ENCODE data around the gene TICAM1.
"Not testable (repeated sequence)": the region's sequence is repeated elsewhere in the genome, so short reads cannot be mapped to it uniquely, and the experiment has no call there.

The TICAM1 gene

DNA sequence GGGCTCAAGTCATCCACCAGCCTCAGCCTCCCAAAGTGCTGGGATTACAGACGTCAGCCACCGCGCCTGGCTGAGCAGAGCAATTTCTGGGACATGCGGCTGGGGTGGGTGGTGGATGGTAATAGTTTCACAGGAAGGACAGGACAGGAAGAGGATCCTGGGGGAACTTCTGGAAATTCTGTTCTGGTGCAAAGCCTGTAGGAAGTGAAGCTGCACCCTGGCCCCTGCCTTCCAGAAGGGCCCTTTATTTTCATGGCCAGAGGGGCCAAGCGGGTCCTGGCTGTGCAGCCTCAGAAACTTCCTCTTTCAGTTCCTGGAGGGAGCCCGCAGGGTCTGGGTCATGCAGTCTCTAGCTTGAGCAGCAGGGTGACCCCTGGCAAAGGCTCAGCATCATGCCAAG, 24.3 kb downstream of the TICAM1 start:
- FAIRE-seq, result no peak
- no peak for DNase-seq (ENCODE audit: insufficient read length, low spot score)

DNA sequence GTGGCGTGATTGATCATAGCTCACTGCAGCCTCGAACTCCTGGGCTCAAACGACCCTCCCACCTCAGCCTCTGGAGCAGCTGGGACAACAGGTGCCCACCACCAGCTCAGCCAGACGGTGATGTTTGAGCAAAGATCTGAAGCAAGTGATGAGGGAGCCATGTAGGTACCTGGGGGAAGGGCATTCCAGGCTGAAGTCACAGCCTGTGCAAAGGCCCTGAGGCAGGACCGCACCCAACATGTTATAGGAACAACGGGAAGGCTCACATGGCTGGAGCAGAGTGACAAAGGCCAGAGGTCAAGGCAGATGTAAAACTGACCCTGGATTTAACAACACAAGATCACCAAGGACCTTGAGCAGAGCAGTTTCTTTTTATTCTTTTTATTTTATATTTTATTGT, 25.1 kb downstream of the TICAM1 start:
- no peak for FAIRE-seq
- no peak for DNase-seq (ENCODE audit: insufficient read length, low spot score)

DNA sequence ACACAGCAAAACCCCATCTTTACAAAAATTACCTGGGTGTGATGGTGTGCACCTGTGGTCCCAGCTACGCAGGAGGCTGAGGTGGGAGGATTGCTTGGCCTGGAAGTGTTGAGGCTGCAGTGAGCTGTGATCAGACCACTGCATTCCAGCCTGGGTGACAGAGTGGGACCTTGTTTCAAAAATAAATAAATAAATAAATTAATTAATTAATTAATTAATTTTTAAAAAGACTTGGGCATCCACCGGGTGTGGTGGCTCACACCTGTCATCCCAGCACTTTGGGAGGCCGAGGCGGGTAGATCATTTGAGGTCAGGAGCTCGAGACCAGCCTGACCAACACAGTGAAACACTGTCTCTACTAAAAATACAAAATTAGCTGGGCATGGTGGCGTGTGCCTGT, 26.4 kb downstream of the TICAM1 start:
- not testable (repeated sequence) for DNase-seq (ENCODE audit: insufficient read length, low spot score); FAIRE-seq

DNA sequence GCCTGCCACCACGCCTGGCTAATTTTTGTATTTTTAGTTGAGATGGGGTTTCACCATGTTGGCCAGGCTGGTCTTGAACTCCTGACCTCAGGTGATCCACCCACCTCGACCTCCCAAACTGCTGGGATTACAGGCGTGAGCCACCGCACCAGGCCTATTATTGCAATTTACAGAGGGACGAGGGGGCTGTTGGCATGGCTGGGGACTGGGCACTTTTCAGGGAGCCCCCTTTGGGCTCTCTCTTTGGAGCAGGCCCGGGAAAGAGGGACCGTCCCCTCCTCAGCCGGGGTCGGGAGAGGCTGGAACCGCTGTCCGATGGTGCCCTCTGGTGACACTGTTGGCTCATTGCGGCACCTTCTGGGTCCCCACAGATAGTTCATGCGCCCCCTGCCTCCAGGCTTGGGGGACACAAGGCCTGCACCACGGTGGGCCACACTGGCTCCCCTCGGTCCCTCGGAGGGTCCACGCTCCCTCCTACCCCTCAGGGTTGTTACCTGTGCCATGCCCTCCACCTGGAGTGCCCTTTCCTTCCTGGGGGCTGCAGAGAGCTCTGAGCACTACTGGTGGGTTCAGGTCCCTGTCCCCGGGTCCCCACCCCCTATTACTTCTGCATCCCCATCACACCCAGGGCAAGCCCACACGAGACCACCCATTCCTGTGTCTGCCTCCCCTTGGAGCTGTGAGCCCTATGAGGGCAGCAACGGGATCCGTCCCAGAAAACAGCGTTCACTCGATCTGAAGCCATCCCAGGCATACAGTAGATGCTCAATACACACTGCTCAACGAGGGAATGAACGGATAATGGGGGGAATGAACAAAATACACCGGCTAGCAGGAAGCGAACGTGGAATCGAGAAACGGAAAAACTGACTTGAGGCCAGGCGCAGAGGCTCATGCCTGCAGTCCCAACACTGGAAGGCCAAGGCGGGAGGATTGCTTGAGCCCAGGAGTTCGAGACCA, 27.5 kb downstream of the TICAM1 start:
- DNase-seq (ENCODE audit: insufficient read length, low spot score) (no peak), FAIRE-seq (peak; percentile 58)

DNA sequence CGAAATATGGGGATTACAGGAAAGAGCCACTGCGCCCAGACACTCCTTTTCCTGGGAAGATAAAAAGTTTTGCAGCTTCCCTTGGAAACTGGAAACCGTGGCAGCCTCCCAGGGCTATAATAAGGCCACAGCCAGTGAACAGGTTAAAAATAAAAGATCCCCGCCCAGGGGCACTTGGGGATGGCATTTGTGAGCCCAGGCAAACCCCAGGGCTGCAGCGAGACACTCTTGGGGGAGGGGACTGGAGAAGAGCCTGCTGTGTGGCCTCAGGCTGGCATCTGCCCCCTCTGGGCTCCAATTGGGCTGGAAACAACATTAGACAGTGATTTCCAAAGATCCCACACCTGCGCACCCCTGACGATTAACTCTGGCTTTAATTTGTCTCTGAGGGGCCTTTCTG, 28.8 kb downstream of the TICAM1 start:
- FAIRE-seq, result no peak

DNA sequence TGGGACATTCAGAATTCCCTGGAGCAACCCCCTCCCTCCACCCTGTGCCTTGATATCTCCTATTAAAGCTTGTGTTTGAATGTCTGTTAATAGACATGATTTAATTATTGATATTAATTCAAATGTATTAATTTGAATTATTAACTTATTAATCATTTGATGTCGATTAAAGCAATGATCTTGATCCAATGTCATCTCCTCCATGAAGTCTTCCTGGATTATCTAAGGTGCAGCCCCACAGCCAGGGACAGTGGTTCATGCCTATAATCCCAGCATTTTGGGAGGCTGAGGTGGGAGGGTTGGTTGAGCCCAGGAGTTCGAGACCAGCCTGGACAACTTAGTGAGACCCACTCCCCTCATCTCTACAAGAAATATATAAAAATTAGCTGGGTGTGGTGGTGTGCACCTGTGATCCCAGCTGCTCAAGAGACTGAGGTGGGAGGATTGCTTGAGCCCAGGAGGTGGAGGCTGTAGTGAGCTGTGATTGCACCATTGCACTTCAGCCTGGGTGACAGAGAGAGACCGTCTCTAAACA, 30.4 kb downstream of the TICAM1 start:
- DNase-seq (ENCODE audit: insufficient read length, low spot score), result no peak
- no peak for FAIRE-seq

More for the DNA sequence above, 28.8 kb downstream of the TICAM1 start:
- DNase-seq (ENCODE audit: insufficient read length, low spot score), result no peak

DNA sequence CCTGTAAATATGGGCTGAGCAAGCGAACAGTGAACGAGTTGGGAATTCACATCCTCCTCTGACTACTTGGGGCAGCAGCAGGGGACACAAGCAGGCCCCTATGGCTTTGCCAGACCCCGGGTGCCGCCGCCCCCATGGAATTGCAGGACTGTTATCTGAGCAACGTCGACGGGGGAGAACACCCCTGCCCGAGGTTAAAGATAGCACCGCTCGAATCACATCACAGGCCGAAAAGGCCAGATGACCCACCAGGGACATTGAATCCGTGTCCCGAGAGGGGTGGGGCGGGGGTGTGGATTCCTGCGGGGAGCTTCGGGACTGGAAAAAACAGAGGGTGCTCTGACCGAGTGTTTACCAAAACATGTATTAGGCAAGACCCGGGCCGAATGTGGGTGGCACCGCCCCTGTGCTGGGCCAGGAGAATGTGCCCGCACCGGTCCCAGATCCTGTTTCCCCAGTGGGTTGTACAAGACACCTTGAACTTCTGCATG, 30.9 kb downstream of the TICAM1 start:
- FAIRE-seq (no peak), DNase-seq (ENCODE audit: insufficient read length, low spot score) (no peak)

DNA sequence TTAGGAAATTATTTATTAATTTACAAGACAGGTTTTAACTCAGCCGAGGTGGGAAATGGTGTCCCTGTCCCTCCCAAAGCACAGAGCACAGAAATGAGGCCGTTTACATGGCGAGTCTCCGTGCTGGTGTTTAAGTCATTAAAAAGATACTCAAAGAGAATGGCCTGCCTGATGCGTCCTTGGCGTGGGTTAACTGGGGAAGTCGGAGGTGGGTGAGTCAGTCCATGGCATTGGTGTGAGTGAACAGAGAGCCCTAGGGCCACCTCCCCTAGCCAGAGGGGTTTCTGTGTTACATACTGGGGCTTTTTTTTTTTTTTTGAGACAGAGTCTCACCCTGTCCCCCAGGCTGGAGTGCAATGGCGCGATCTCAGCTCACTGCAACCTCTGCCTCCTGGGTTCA, 36.1 kb downstream of the TICAM1 start:
- FAIRE-seq, result no peak
- DNase-seq (ENCODE audit: insufficient read length, low spot score), result no peak

DNA sequence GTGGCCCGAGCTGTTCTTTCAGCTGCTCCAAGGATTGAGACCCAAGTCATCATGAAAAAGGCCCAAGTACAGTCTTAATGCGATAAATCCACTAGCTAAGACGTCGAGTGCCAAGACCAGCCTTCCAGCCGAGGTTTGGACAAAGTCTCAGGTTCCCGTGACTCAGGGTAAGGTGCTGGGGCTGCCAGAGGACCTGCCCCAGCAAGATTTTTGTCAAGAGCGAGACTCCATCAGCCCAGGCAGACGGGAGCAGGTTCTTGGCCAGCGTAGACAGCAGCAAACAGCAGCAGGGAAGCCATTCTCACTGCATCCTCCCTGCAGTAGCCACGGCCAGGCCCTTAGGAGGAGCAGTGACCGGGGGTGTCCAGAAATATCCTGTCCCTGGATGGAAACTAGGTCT, 36.5 kb downstream of the TICAM1 start:
- FAIRE-seq (no peak), DNase-seq (ENCODE audit: insufficient read length, low spot score) (no peak)

DNA sequence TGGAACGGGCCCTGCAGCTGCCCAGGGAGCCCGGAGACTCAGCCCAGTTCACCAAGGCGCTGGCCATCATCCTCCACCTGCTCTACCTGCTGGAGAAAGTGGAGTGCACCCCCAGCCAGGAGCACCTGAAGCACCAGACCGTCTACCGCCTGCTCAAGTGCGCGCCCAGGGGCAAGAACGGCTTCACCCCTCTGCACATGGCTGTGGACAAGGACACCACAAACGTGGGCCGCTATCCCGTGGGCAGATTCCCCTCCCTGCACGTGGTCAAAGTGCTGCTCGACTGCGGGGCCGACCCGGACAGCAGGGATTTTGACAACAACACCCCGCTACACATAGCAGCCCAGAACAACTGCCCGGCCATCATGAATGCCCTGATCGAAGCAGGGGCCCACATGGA, 38.2 kb downstream of the TICAM1 start:
- DNase-seq (ENCODE audit: insufficient read length, low spot score); FAIRE-seq: not testable (repeated sequence)

DNA sequence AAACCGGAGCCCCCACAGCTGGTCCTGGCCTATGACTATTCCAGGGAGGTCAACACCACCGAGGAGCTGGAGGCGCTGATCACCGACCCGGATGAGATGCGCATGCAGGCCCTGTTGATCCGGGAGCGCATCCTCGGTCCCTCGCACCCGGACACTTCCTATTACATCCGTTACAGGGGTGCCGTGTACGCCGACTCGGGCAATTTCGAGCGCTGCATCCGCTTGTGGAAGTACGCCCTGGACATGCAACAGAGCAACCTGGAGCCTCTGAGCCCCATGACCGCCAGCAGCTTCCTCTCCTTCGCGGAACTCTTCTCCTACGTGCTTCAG, 38.7 kb downstream of the TICAM1 start:
- FAIRE-seq, result not testable (repeated sequence)

DNA sequence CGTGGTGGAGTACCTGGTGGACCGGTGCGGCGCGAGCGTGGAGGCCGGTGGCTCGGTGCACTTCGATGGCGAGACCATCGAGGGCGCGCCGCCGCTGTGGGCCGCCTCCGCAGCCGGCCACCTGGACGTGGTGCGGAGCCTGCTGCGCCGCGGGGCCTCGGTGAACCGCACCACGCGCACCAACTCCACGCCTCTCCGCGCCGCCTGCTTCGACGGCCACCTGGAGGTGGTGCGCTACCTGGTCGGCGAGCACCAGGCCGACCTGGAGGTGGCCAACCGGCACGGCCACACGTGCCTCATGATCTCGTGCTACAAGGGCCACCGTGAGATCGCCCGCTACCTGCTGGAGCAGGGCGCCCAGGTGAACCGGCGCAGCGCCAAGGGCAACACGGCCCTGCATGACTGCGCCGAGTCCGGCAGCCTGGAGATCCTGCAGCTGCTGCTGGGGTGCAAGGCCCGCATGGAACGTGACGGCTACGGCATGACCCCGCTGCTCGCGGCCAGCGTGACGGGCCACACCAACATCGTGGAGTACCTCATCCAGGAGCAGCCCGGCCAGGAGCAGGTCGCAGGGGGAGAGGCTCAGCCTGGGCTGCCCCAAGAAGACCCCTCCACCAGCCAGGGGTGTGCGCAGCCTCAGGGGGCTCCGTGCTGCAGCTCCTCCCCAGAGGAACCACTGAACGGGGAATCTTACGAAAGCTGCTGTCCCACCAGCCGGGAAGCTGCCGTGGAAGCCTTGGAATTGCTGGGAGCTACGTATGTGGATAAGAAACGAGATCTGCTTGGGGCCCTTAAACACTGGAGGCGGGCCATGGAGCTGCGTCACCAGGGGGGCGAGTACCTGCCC, 39.3 kb downstream of the TICAM1 start:
- not testable (repeated sequence) for FAIRE-seq; DNase-seq (ENCODE audit: insufficient read length, low spot score)

More for the DNA sequence above, 38.7 kb downstream of the TICAM1 start:
- DNase-seq (ENCODE audit: insufficient read length, low spot score), result not testable (repeated sequence)

DNA sequence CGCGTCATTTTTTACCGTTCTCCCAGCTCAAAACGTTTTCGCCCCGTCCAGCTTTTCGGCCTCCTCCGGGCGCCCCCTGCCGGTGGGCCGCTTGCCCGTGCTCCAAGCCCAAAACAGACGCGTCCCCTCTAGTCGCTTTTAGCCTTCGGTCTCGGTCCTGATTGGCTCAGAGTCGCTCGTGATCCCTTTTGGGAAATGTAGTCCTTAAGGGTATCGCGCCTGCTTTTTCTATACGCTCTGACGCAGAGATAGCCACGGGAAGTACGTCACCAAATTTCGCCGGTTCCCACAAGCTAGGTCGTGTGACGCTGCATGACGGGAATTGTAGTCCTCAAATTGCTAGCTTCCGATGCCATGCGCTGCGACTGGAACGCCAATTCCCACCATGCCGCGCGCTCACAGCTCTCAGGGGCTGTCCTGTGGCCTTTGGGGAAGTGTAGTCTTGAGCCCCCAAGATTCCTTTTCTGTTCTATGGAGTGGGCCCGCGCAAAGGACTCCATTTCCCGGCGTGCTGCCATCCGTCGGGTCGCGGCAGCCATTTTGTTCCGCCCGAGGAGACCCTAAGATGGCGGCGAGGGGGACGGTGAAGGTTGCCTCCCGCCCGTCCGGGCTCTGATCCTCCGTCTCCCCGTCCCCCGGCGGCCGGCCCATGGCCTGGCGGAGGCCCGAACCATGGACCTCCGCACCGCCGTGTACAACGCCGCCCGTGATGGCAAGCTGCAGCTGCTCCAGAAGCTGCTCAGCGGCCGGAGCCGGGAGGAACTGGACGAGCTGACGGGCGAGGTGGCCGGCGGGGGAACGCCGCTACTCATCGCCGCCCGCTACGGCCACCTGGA, 40.1 kb downstream of the TICAM1 start, which contains the start of gene FEM1A:
Gene FEM1A (plus strand): TSS at position 552 of the 836 bp plus-strand sequence. CDS start 121 bp downstream, at position 673.
- DNase-seq (ENCODE audit: insufficient read length, low spot score) (peak; percentile 97), FAIRE-seq (peak; percentile 99)

DNA sequence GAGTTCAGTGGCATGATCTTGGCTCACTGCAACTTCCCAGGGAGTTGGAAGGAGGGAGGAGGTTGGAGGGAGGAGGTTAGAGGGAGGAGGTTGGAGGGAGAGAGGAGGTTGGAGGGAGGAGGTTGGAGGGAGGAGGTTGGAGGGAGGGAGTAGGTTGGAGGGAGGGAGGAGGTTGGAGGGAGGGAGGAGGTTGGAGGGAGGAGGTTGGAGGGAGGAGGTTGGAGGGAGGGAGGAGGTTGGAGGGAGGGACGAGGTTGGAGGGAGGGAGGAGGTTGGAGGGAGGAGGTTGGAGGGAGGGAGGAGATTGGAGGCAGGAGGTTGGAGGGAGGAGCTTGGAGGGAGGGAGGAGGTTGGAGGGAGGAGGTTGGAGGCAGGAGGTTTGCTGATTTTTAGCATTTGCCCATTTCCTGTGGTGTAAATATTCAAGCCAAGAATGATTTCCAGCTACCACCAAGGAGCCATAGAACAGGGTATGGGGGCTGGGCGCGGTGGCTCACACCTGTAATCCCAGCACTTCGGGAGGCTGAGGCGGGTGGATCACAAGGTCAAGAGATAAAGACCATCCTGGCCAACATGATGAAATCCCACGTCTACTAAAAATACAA, 45.0 kb downstream of the TICAM1 start:
- not testable (repeated sequence) for FAIRE-seq; DNase-seq (ENCODE audit: insufficient read length, low spot score)

DNA sequence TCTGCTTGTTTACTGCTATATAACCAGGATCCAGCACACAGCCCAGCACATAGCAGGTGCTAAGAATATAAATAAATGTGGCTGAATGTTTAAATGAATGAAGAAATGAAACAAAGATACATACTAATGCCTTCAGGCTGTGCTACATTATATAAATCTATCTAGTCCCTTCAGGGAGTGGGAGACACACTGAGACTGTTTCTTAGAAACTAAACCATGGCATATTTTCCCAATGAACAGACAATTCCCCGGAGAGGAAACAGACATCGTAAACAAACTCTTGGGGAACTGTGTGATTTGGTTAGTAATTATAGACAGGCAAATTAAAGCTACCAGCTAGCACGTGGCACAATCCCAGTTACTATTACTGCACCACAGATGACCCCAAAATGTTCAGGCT, 49.7 kb downstream of the TICAM1 start:
- FAIRE-seq, result no peak
- no peak for DNase-seq (ENCODE audit: insufficient read length, low spot score)

DNA sequence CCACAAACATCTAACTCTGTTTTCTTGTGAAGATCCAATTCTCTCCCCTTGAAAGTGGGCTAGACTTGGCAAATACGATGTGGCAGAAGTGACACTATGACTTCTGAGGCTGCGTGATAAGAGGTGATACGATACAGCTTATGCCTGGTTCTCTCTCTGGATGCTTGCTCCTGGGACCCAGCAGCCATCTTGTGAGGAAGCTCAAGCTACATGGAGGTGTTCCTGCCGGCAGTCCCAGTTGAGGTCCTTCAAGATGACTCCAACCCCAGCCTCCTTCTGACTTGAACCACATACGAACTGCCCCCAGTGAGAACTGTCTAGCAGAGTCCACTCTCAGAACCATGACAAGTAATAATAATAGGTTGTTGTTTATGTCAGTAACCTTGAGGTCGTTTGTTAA, 50.7 kb downstream of the TICAM1 start:
- no peak for FAIRE-seq

DNA sequence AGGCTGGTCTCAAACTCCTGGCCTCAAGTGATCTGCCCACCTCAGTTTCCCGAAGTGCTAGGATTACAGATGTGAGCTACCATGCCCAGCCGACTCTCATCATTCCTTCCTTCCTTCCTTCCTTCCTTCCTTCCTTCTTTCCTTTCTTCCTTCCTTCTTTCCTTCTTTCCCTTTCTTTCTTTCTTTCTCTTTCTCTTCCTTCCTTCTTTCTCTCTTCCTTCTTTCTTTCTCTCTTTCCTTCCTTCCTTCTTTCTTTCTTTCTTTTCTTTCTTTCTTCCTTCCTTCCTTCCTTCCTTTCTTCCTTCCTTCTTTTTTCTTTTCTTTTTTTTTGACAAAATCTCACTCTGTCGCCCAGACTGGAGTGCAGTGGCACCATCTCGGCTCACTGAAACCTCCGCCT, 53.4 kb downstream of the TICAM1 start:
- not testable (repeated sequence) for FAIRE-seq; DNase-seq (ENCODE audit: insufficient read length, low spot score)

More for the DNA sequence above, 50.7 kb downstream of the TICAM1 start:
- no peak for DNase-seq (ENCODE audit: insufficient read length, low spot score)

DNA sequence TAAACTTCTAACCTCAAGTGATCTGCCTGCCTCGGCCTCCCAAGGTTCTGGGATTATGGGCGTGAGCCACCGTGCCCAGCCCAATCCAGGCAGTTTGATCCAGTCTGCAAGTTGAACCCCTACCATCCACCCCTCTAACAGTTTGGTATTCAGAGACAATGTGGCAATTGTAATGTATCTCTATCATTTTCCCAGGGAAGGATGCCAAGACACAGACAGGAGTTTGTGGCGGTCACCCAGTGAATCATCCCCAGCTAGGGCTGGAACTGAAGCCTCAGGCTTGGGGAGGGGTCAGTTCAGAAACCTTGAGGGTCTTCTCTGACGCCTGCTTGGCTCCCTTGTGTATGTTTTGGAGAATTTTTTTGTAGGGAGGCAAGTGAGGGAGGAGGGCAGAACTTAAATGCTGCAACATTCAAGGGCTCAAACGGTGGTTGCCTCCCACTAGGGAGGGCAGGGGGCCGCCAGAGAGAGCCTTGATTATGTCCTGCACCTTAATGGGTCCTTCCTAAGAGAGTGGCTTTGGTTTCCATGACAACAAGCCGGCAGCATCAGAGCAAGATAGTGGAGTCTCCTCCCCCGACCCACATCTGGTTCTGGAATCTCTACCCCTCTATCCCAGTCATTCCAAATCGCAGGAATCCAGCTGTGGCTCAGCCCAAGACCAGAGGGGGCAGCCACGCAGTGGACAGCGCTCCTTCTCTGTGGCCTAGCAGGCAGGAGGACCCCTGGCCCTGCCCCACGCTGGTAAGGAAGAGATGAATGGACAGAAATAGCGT, 54.9 kb downstream of the TICAM1 start:
- DNase-seq (ENCODE audit: insufficient read length, low spot score) (no peak), FAIRE-seq (no peak)

DNA sequence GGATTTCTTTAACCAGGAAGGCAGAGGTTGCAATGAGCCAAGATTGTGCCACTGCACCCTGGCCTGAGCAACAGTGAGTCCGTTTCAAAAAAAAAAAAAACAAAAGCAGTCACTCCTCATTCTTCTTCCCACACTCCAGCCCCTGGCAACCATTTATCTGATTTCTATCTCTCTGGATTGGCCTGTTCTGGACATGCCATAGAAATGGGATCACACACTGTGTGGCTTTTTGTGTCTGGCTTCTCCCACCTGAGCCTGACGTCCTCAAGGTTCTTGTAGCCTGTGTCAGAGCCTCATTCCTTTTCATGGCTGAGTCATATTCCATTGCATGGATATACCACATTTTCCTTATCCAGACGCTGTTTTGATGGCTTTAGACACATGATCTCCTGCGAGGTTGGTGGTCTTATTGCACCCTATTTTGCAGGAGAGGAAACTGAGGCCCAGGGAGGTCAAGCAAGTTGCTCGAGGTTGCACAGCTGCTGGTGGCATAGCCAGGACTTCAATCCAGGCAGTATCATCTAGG, 55.8 kb downstream of the TICAM1 start:
- DNase-seq (ENCODE audit: insufficient read length, low spot score) (no peak), FAIRE-seq (no peak)
